T-cell (primary cell): ENCODE data around the gene MRPS24. TPM values are rescaled to one million over a fixed set of nuclear protein-coding genes. Genes with fewer than 3 reads are reported as not detected.

Experiments used
- ATAC-seq, 4 experiments: fragments of 200-7000 bp in 3 of 4; fragments of 150-1000 bp in 1 of 4; cut with Tn5 transposase; replicated peaks in 1 of 4; 1 replicate in 3 of 4; 2 replicates in 1 of 4; pipeline ENCODE4 v1.10.0; 2021; ENCODE audit warnings: moderate library complexity in 3 of 4, mild to moderate bottlenecking in 2 of 4, moderate number of reproducible peaks in 1 of 4
- CTCF ChIA-PET, 2 donors: fragments of 300-600 bp; sonication (Branson Sonifier 250); formaldehyde crosslinking; loops; one replicate each; lab custom pipeline; 2022; ENCODE audit warnings: antibody characterized with exemption in 2 of 2; lab: Charles Lee
- POLR2A ChIA-PET, 2 donors: fragments of 300-600 bp; sonication (Branson Sonifier 250); formaldehyde crosslinking; loops; one replicate each; lab custom pipeline; 2022; ENCODE audit warnings: antibody characterized with exemption in 2 of 2; lab: Charles Lee
- DNase-seq, 35 experiments: peaks; one replicate each; pipeline versions ENCODE4 v3.0.0 to v3.0.0-alpha.2; 2013 to 2023
- H3K27ac ChIP-seq: one replicate; pipeline ENCODE4 v1.5.1; 2013; ENCODE audit warnings: low read length
- H3K27me3 ChIP-seq, 2 experiments: replicated peaks in 1 of 2; 1 replicate in 1 of 2; 2 replicates in 1 of 2; pipeline versions ENCODE4 v1.6.1 to v1.7.0; 2013; ENCODE audit warnings: low read length in 1 of 2, mixed read lengths in 1 of 2; ENCODE audit not compliant: control insufficient read depth in 2 of 2, insufficient read depth in 2 of 2; ENCODE audit errors: extremely low read depth in 1 of 2
- H3K36me3 ChIP-seq, 2 donors: 1 replicate in 1 of 2; 2 replicates in 1 of 2; pipeline versions ENCODE4 v1.6.1 to v1.7.0; 2013; ENCODE audit warnings: low read length in 1 of 2; ENCODE audit not compliant: control insufficient read depth in 2 of 2, insufficient read depth in 1 of 2; ENCODE audit errors: extremely low read depth in 1 of 2
- H3K4me1 ChIP-seq, 2 experiments: 1 replicate in 1 of 2; 2 replicates in 1 of 2; pipeline versions ENCODE4 v1.6.1 to v1.7.0; 2013; ENCODE audit warnings: low read length in 2 of 2, mixed read lengths in 1 of 2; ENCODE audit not compliant: insufficient read depth in 2 of 2, control insufficient read depth in 1 of 2; ENCODE audit errors: extremely low read depth in 1 of 2
- H3K4me3 ChIP-seq, 2 donors: 1 replicate in 1 of 2; 2 replicates in 1 of 2; pipeline versions ENCODE4 v1.5.1 to v1.7.0; 2013; ENCODE audit warnings: mild to moderate bottlenecking in 2 of 2, low read length in 1 of 2, moderate library complexity in 1 of 2; ENCODE audit not compliant: control insufficient read depth in 1 of 2; ENCODE audit errors: extremely low read depth in 1 of 2
- H3K9me3 ChIP-seq: 2 replicates; pipeline ENCODE4 v1.7.0; 2013
- H3K27ac Mint-ChIP-seq, 2 donors: one replicate each; pipeline ENCODE4 v1.8.0; 2020 to 2021; ENCODE audit warnings: mild to moderate bottlenecking in 2 of 2, mixed read lengths in 2 of 2
- H3K27me3 Mint-ChIP-seq, 2 donors: one replicate each; pipeline ENCODE4 v1.8.0; 2021 to 2022; ENCODE audit warnings: mixed read lengths in 2 of 2
- H3K36me3 Mint-ChIP-seq: one replicate; pipeline ENCODE4 v1.8.0; 2021; ENCODE audit warnings: mixed read lengths
- H3K4me1 Mint-ChIP-seq, 3 donors: one replicate each; pipeline ENCODE4 v1.8.0; 2020 to 2022; ENCODE audit warnings: mixed read lengths in 3 of 3, mild to moderate bottlenecking in 1 of 3
- H3K4me3 Mint-ChIP-seq, 3 donors: one replicate each; pipeline ENCODE4 v1.8.0; 2020 to 2022; ENCODE audit warnings: mild to moderate bottlenecking in 3 of 3, mixed read lengths in 3 of 3, moderate library complexity in 3 of 3
- H3K9me3 Mint-ChIP-seq, 3 donors: one replicate each; pipeline ENCODE4 v1.8.0; 2020 to 2022; ENCODE audit warnings: mixed read lengths in 3 of 3
- WGBS: methylation state at CpG from one replicate; pipeline ENCODE4 v1.1.5; 2013; ENCODE audit warnings: missing lambda C conversion rate; ENCODE audit not compliant: insufficient coverage; 5-methylcytosine and 5-hydroxymethylcytosine counted together
- total RNA-seq, 35 experiments: library from RNA in 6 of 35; stranded (reverse) in 6 of 35; fragments of 120-200 nt in 1 of 35; gene quantifications; one replicate each; pipeline versions ENCODE4 v1.2.1 to v1.2.4 and lab custom pipeline; 2013 to 2026

Gene MRPS24
- total RNA-seq, 5 donors from 2014 or later (not counting 1 experiment from before 2014, with no cell fraction given), result 44.6 to 71.6 (median 58.4) TPM

DNA sequence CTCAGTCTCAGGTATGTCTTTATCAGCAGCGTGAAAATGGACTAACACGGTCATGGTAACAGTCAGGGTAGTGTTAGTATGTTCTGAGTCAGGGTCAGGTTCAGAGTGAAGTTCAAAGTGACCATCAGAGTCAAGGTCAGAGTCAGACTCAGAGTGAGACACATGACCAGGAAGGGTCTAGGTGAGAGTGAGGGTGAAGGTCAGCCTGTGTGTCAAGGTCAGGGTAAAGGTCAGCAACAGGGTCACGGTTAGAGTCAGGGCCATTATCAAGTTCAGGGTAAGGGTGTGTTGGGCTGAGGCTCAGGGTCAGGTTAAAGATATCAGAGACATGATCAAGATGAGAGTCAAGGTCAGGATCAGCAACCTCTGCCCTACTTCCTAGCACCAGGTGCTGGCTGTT, 4.0 kb downstream of the MRPS24 start:
- Mint-ChIP-seq H3K9me3 (no peaks in the 10 kb centered on the region), H3K36me3 (peaks cover 19% of the 10 kb centered on the region), H3K4me3 (no peak overlapping the region), H3K27me3 (no peaks in the 10 kb centered on the region), H3K4me1 (peaks cover 20 to 23% (median 21%) of the 10 kb centered on the region in 3 donors), H3K27ac (no peak overlapping the region)
- POLR2A ChIA-PET, result interaction anchor here in 1 of 2 donors (0.6 kb wide), 1 partner anchor 1042 kb away, joined by 3 read pairs; no protein-coding TSS in a partner anchor
- ATAC-seq (no peak), DNase-seq (no peak)
- Histone ChIP-seq H3K4me1 (peaks cover 13 to 17% of the 10 kb centered on the region in 2 experiments), H3K27ac (no peak overlapping the region), H3K4me3 (no peak overlapping the region), H3K36me3 (peaks cover 3 to 16% of the 10 kb centered on the region in 2 donors), H3K9me3 (no peaks in the 10 kb centered on the region), H3K27me3 (no peaks in the 10 kb centered on the region)
- CTCF ChIA-PET, result no interaction called here
- 84% methylated on average over 3 of the region's 3 CpGs for WGBS

DNA sequence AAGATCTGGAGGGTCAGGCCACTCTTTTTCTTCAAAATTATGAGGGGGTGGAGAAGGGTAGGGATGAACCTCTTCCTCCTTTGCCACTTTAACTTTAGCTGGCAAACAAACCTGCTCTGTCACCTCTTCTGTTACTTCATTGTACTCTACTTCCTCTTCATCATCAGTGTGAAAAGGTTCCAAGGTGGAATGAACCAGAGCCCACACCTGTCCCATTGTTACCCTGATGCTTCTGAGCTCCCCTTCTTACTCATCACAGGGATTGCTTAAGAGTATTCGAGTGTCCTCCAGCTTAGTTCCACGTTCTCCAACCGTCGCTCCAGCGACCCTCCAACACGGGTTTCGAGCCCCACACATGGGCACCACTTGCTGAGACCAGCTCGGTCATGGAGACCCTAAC, 5.2 kb downstream of the MRPS24 start:
- no peaks in the 10 kb centered on the region for H3K27me3 Mint-ChIP-seq
- H3K4me1 Mint-ChIP-seq, result peaks cover 13 to 14% (median 13%) of the 10 kb centered on the region in 3 donors
- no peak for ATAC-seq
- peaks cover 3 to 16% of the 10 kb centered on the region in 2 donors for H3K36me3 ChIP-seq
- no peak overlapping the region for H3K27ac Mint-ChIP-seq
- peaks cover 7 to 10% of the 10 kb centered on the region in 2 experiments for H3K4me1 ChIP-seq
- no peak overlapping the region for H3K4me3 Mint-ChIP-seq
- ChIA-PET CTCF (interaction anchor here in 1 of 2 donors (0.7 kb wide), 1 partner anchor 113 kb away, joined by 4 read pairs; no protein-coding TSS in a partner anchor), POLR2A (no interaction called here)
- H3K4me3 ChIP-seq, result no peak overlapping the region
- 96% methylated on average over 4 of the region's 8 CpGs for WGBS
- H3K9me3 Mint-ChIP-seq, result no peaks in the 10 kb centered on the region
- H3K27ac ChIP-seq, result no peak overlapping the region
- H3K27me3 ChIP-seq, result no peaks in the 10 kb centered on the region
- H3K36me3 Mint-ChIP-seq, result peaks cover 19% of the 10 kb centered on the region
- DNase-seq, result no peak
- no peaks in the 10 kb centered on the region for H3K9me3 ChIP-seq

DNA sequence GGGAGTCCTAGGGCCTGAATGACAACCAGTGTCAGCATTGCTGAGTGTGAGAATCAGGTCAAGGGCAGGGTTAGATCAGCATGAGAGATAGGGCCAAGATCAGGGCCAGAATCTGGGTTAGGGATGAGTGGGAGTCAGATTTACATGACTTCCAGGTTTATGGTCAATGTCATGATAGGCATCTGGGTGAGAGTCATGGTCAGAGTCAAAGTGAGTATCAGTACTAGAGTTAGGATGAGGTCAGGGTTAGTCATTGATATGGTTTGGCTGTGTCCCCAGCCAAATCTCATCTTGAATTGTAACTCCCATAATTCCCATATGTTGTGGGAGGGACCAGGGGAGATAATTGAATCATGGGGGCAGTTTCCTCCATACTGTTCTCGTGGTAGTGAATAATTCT, 12.3 kb downstream of the MRPS24 start:
- Mint-ChIP-seq H3K9me3 (no peaks in the 10 kb centered on the region), H3K4me3 (no peak overlapping the region), H3K27ac (no peak overlapping the region), H3K27me3 (no peaks in the 10 kb centered on the region), H3K4me1 (no peaks in the 10 kb centered on the region), H3K36me3 (no peaks in the 10 kb centered on the region)
- no peaks in the 10 kb centered on the region for H3K4me1 ChIP-seq
- no peaks in the 10 kb centered on the region for H3K9me3 ChIP-seq
- H3K27me3 ChIP-seq, result no peaks in the 10 kb centered on the region
- DNase-seq (no peak), ATAC-seq (no peak)
- ChIA-PET POLR2A (no interaction called here), CTCF (no interaction called here)
- WGBS, result no CpG with 5 or more reads among the region's 1 CpG
- H3K4me3 ChIP-seq, result no peak overlapping the region
- no peak overlapping the region for H3K27ac ChIP-seq
- no peaks in the 10 kb centered on the region for H3K36me3 ChIP-seq

DNA sequence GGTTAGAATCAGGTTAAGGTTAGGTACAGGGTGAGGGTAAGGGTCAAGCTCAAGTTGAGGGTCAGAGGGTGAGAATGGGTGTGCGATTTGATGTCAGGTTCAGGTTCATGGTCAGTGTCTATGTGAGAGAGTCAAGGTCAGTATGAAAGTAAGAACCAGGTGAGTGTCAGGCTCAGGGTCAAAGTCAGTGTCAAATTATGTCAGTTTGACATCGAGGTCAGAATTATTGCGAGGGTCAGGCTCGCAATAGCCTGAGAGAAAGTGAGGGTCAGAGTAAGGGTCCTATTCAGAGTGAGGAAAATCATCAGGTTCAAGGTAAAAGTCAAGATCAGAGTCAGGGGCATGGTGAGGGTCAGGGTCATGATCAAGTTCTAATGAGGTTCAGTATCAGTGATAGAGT, 13.0 kb downstream of the MRPS24 start:
- H3K4me1 ChIP-seq, result no peaks in the 10 kb centered on the region
- no peaks in the 10 kb centered on the region for H3K9me3 ChIP-seq
- Mint-ChIP-seq H3K36me3 (no peaks in the 10 kb centered on the region), H3K4me3 (no peak overlapping the region), H3K4me1 (no peaks in the 10 kb centered on the region), H3K27ac (no peak overlapping the region), H3K9me3 (no peaks in the 10 kb centered on the region), H3K27me3 (no peaks in the 10 kb centered on the region)
- DNase-seq (no peak), ATAC-seq (no peak)
- ChIA-PET CTCF (no interaction called here), POLR2A (no interaction called here)
- 93% methylated on average over 4 of the region's 4 CpGs for WGBS
- no peaks in the 10 kb centered on the region for H3K27me3 ChIP-seq
- H3K36me3 ChIP-seq, result no peaks in the 10 kb centered on the region
- no peak overlapping the region for H3K4me3 ChIP-seq
- H3K27ac ChIP-seq, result no peak overlapping the region

DNA sequence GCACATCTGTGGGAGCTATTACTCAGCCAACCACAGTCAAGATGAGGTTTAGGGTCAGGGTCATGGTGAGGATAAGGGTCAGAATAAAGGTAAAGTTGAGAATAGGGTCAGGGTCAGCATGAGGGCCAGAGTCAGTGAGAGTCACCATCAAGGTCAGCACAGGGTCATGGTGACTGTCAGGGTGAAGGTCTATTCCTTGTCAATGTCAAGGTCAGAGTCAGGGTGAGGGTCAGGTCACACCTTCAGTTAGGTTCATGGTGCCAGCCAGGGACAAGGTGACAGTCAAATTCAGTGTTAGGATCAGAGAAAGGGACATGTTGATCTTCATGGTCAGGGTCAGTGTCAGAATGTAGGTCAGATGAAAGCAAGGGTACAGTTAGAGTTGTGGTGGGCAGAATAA, 14.1 kb downstream of the MRPS24 start:
- CTCF ChIA-PET, result no interaction called here
- POLR2A ChIA-PET, result interaction anchor here in 1 of 2 donors (0.6 kb wide), 1 partner anchor 125 kb away, joined by 3 read pairs; no protein-coding TSS in a partner anchor

DNA sequence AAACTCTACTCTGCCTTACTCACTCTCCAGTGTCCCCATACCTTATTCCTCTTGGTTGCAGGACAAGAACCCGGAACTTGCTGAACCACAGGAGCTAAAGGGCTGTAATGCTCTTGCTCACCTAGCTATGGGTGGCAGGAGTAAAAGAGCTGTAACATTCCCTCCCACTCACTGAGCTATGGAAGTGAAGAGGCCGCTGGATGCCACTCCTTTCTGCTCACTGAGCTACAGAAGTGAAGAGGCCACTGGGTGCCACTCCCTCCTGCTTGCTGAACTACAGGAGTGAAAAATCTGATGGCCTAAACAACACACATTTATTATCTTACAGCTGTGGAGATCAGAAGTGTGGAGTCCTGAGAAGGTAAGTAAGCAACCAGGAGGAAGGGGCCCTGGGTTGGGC, 17.5 kb downstream of the MRPS24 start:
- ChIA-PET CTCF (no interaction called here), POLR2A (interaction anchor here in 1 of 2 donors (0.7 kb wide), 1 partner anchor 45 kb away, joined by 6 read pairs; no protein-coding TSS in a partner anchor)
- no peaks in the 10 kb centered on the region for H3K9me3 Mint-ChIP-seq
- H3K27me3 Mint-ChIP-seq, result peaks cover 3 to 6% of the 10 kb centered on the region in 2 donors
- no peaks in the 10 kb centered on the region for H3K36me3 Mint-ChIP-seq
- DNase-seq (no peak), ATAC-seq (no peak)
- no peak overlapping the region for H3K4me3 Mint-ChIP-seq
- Histone ChIP-seq H3K4me1 (no peaks in the 10 kb centered on the region), H3K27me3 (peaks cover 0 to under 1% of the 10 kb centered on the region in 2 experiments), H3K4me3 (no peak overlapping the region), H3K36me3 (no peaks in the 10 kb centered on the region), H3K27ac (no peak overlapping the region), H3K9me3 (no peaks in the 10 kb centered on the region)
- H3K27ac Mint-ChIP-seq, result no peak overlapping the region
- H3K4me1 Mint-ChIP-seq, result peaks cover 0 to 3% (median 0%) of the 10 kb centered on the region in 3 donors
- no CpG with 5 or more reads among the region's 2 CpGs for WGBS

More for the DNA sequence above, 14.1 kb downstream of the MRPS24 start:
- no peaks in the 10 kb centered on the region for H3K27me3 Mint-ChIP-seq
- Histone ChIP-seq H3K36me3 (no peaks in the 10 kb centered on the region), H3K27ac (no peak overlapping the region), H3K9me3 (no peaks in the 10 kb centered on the region), H3K4me3 (no peak overlapping the region), H3K4me1 (no peaks in the 10 kb centered on the region), H3K27me3 (no peaks in the 10 kb centered on the region)
- no peaks in the 10 kb centered on the region for H3K9me3 Mint-ChIP-seq
- H3K4me1 Mint-ChIP-seq, result no peaks in the 10 kb centered on the region
- DNase-seq (no peak), ATAC-seq (no peak)
- no peaks in the 10 kb centered on the region for H3K36me3 Mint-ChIP-seq
- no peak overlapping the region for H3K4me3 Mint-ChIP-seq
- H3K27ac Mint-ChIP-seq, result no peak overlapping the region
